ENCODE measurements around the gene DOCK10. TPM values are rescaled to one million over a fixed set of nuclear protein-coding genes. Genes with fewer than 3 reads are reported as not detected.

Gene DOCK10
- total RNA-seq, 1 experiment from 2014 or later: 2.9 TPM

DNA sequence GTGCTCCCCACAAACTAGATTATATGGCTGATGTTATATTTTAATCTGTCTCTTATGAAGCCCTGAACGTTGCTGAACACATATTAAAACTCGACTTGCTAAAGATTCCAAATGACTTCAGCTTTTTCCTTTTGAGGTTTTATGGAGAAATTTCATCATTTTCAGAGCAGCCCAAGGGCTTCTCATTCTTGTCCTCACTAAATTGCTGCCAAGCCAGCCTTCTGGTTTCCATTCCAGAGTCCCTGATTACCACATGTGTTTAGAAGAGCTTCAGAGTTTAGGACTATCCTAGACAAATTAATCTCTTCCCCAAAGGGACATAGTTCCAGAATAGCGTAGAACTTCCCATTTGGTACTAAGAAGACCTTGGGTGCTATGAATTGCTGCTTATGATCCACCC lies 248.3 kb downstream of the DOCK10 start (continued):
- TF ChIP-seq, protein P1, sequence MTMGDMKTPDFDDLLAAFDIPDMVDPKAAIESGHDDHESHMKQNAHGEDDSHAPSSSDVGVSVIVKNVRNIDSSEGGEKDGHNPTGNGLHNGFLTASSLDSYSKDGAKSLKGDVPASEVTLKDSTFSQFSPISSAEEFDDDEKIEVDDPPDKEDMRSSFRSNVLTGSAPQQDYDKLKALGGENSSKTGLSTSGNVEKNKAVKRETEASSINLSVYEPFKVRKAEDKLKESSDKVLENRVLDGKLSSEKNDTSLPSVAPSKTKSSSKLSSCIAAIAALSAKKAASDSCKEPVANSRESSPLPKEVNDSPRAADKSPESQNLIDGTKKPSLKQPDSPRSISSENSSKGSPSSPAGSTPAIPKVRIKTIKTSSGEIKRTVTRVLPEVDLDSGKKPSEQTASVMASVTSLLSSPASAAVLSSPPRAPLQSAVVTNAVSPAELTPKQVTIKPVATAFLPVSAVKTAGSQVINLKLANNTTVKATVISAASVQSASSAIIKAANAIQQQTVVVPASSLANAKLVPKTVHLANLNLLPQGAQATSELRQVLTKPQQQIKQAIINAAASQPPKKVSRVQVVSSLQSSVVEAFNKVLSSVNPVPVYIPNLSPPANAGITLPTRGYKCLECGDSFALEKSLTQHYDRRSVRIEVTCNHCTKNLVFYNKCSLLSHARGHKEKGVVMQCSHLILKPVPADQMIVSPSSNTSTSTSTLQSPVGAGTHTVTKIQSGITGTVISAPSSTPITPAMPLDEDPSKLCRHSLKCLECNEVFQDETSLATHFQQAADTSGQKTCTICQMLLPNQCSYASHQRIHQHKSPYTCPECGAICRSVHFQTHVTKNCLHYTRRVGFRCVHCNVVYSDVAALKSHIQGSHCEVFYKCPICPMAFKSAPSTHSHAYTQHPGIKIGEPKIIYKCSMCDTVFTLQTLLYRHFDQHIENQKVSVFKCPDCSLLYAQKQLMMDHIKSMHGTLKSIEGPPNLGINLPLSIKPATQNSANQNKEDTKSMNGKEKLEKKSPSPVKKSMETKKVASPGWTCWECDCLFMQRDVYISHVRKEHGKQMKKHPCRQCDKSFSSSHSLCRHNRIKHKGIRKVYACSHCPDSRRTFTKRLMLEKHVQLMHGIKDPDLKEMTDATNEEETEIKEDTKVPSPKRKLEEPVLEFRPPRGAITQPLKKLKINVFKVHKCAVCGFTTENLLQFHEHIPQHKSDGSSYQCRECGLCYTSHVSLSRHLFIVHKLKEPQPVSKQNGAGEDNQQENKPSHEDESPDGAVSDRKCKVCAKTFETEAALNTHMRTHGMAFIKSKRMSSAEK (CRISPR knock-in tag; IDR thresholded peaks at IDR 0.05; ENCODE audit: borderline replicate concordance): no peak

DNA sequence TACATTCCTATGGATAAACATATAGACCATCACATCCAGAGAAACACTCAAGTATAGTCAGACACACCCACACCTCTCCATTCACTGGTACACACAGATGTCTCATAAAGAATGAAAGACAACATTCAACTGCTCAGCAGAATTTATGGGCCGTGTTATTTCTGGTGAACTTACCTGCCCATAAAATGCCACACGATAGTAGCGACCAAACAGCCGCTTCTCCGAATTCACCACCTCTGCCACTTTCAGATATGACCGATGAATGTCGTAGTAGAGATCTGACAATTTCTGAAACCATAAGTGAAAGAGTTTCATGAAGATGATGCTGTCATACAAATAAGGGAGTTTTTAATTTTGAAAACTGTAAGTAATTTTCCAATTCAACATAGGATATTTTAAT lies 255.4 kb downstream of the DOCK10 start:
- no peak for ATAC-seq
- ChIA-PET POLR2A (no interaction called here), CTCF (no interaction called here)
- H3K9me3 Mint-ChIP-seq: no peaks in the 10 kb centered on the region
- H3K4me3 Mint-ChIP-seq: no peak overlapping the region
- no peak for TF ChIP-seq KAT7 (CRISPR knock-in tag; IDR thresholded peaks at IDR 0.05; ENCODE audit: borderline replicate concordance)
- TF ChIP-seq GRHL2 (CRISPR knock-in tag; IDR thresholded peaks at IDR 0.05; ENCODE audit: insufficient replicate concordance, severe bottlenecking): no peak
- no peak for TF ChIP-seq MXD4 (CRISPR knock-in tag; IDR thresholded peaks at IDR 0.05; ENCODE audit: borderline replicate concordance)
- TF ChIP-seq, protein P2, sequence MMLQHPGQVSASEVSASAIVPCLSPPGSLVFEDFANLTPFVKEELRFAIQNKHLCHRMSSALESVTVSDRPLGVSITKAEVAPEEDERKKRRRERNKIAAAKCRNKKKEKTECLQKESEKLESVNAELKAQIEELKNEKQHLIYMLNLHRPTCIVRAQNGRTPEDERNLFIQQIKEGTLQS (CRISPR knock-in tag; conservative IDR thresholded peaks at IDR 0.05): no peak
- TF ChIP-seq, protein P3, sequence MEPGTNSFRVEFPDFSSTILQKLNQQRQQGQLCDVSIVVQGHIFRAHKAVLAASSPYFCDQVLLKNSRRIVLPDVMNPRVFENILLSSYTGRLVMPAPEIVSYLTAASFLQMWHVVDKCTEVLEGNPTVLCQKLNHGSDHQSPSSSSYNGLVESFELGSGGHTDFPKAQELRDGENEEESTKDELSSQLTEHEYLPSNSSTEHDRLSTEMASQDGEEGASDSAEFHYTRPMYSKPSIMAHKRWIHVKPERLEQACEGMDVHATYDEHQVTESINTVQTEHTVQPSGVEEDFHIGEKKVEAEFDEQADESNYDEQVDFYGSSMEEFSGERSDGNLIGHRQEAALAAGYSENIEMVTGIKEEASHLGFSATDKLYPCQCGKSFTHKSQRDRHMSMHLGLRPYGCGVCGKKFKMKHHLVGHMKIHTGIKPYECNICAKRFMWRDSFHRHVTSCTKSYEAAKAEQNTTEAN (CRISPR knock-in tag; IDR thresholded peaks at IDR 0.05): no peak
- no peak for TF ChIP-seq GTF2I (CRISPR knock-in tag; conservative IDR thresholded peaks at IDR 0.05)
- no peak for TF ChIP-seq TEAD4 (CRISPR knock-in tag; IDR thresholded peaks at IDR 0.05)
- TF ChIP-seq, protein P4, sequence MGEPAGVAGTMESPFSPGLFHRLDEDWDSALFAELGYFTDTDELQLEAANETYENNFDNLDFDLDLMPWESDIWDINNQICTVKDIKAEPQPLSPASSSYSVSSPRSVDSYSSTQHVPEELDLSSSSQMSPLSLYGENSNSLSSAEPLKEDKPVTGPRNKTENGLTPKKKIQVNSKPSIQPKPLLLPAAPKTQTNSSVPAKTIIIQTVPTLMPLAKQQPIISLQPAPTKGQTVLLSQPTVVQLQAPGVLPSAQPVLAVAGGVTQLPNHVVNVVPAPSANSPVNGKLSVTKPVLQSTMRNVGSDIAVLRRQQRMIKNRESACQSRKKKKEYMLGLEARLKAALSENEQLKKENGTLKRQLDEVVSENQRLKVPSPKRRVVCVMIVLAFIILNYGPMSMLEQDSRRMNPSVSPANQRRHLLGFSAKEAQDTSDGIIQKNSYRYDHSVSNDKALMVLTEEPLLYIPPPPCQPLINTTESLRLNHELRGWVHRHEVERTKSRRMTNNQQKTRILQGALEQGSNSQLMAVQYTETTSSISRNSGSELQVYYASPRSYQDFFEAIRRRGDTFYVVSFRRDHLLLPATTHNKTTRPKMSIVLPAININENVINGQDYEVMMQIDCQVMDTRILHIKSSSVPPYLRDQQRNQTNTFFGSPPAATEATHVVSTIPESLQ (CRISPR knock-in tag; IDR thresholded peaks at IDR 0.05): no peak
- TF ChIP-seq NFE2L1 (CRISPR knock-in tag; IDR thresholded peaks at IDR 0.05): no peak
- TF ChIP-seq, protein P5, sequence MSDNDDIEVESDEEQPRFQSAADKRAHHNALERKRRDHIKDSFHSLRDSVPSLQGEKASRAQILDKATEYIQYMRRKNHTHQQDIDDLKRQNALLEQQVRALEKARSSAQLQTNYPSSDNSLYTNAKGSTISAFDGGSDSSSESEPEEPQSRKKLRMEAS (CRISPR knock-in tag; IDR thresholded peaks at IDR 0.05): no peak
- TF ChIP-seq, protein P6, sequence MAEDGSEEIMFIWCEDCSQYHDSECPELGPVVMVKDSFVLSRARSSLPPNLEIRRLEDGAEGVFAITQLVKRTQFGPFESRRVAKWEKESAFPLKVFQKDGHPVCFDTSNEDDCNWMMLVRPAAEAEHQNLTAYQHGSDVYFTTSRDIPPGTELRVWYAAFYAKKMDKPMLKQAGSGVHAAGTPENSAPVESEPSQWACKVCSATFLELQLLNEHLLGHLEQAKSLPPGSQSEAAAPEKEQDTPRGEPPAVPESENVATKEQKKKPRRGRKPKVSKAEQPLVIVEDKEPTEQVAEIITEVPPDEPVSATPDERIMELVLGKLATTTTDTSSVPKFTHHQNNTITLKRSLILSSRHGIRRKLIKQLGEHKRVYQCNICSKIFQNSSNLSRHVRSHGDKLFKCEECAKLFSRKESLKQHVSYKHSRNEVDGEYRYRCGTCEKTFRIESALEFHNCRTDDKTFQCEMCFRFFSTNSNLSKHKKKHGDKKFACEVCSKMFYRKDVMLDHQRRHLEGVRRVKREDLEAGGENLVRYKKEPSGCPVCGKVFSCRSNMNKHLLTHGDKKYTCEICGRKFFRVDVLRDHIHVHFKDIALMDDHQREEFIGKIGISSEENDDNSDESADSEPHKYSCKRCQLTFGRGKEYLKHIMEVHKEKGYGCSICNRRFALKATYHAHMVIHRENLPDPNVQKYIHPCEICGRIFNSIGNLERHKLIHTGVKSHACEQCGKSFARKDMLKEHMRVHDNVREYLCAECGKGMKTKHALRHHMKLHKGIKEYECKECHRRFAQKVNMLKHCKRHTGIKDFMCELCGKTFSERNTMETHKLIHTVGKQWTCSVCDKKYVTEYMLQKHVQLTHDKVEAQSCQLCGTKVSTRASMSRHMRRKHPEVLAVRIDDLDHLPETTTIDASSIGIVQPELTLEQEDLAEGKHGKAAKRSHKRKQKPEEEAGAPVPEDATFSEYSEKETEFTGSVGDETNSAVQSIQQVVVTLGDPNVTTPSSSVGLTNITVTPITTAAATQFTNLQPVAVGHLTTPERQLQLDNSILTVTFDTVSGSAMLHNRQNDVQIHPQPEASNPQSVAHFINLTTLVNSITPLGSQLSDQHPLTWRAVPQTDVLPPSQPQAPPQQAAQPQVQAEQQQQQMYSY (CRISPR knock-in tag; IDR thresholded peaks at IDR 0.05): no peak
- TF ChIP-seq NFATC4 (CRISPR knock-in tag; IDR thresholded peaks at IDR 0.05): no peak
- no peak for TF ChIP-seq NR3C1 (CRISPR knock-in tag; conservative IDR thresholded peaks at IDR 0.05; ENCODE audit: low read depth)
- no peak for TF ChIP-seq OVOL2 (CRISPR knock-in tag; IDR thresholded peaks at IDR 0.05; ENCODE audit: borderline replicate concordance)
- TF ChIP-seq RELA (CRISPR knock-in tag; IDR thresholded peaks at IDR 0.05; ENCODE audit: borderline replicate concordance): no peak
- TF ChIP-seq FOXP1 (CRISPR knock-in tag; IDR thresholded peaks at IDR 0.05; ENCODE audit: borderline replicate concordance): no peak
- no peak overlapping the region for H3K27ac Mint-ChIP-seq
- no peaks in the 10 kb centered on the region for H3K27me3 Mint-ChIP-seq (ENCODE audit: low read depth)
- no peaks in the 10 kb centered on the region for H3K36me3 Mint-ChIP-seq
- no peak for DNase-seq (ENCODE audit: low spot score)
- no peaks in the 10 kb centered on the region for H3K4me1 Mint-ChIP-seq
